ENCODE data around the gene RPA1. TPM values are rescaled to one million over a fixed set of nuclear protein-coding genes. Genes with fewer than 3 reads are reported as not detected.

The RPA1 gene
- total and polyA plus RNA-seq, 9 of the 15 experiments (the other 6 are each of a cell fraction or from before 2014, with no cell fraction given): 25.2 to 125 (median 47.4) TPM

GRCh38 chr17:1867307-1867706 is 37.5 kb downstream of the RPA1 start:
- Histone ChIP-seq H4K20me1 (replicated peaks; ENCODE audit: control insufficient read depth, insufficient read depth, low read length) (no peaks in the 10 kb centered on the region; the same call in 1 of the 2 replicates), H3K4me1 (replicated peaks in 1 of 2; ENCODE audit: control insufficient read depth in 2 of 2, insufficient read depth in 2 of 2, low read length in 2 of 2) (no peaks in the 10 kb centered on the region; a peak in 1 of 5 replicates), H3K36me3 (ENCODE audit: control insufficient read depth, insufficient read depth, low read length) (peaks cover 37% of the 10 kb centered on the region; the same call in 2 of the 3 replicates), H3K9me3 (replicated peaks; ENCODE audit: control insufficient read depth, insufficient read depth, low read depth, low read length) (no peaks in the 10 kb centered on the region), H2AFZ (ENCODE audit: low read depth, low read length) (no peak overlapping the region), H3K9ac (ENCODE audit: insufficient read depth in 1 of 2, low read depth in 2 of 2, low read length in 2 of 2) (no peak overlapping the region), H3K4me3 (no peak overlapping the region), H3K79me2 (ENCODE audit: control insufficient read depth, insufficient read depth, low read length) (no peaks in the 10 kb centered on the region; the same call in 2 of the 3 replicates), H3K27ac (ENCODE audit: extremely low read depth, low read depth, low read length) (no peak overlapping the region), H3K9me1 (ENCODE audit: control insufficient read depth, insufficient read depth, low read length) (peaks cover 3% of the 10 kb centered on the region), H3K27me3 (ENCODE audit: control insufficient read depth in 2 of 2, insufficient read depth in 2 of 2, low read length in 2 of 2) (no peaks in the 10 kb centered on the region), H3K4me2 (ENCODE audit: insufficient read depth, low read length) (no peak overlapping the region)
- ChIA-PET POLR2A (no interaction called here), CTCF (ENCODE audit: low intra/inter-chr PET ratio) (no interaction called here)
- intact Hi-C loops (cut with micrococcal nuclease) (no loop called here), in situ Hi-C loops (cut with MboI) (loop anchor here (10.0 kb wide), 1 partner anchor 193 kb away; no protein-coding TSS in a partner anchor)
- FAIRE-seq: no peak
- no peak for DNase-seq (ENCODE audit: extremely low read depth in 1 of 4, low spot score in 3 of 4)
- ATAC-seq: no peak
- no TSS peak for BruUV-seq (replicated peaks)
- 54% methylated on average over 2 of the region's 3 CpGs for WGBS (ENCODE audit: insufficient coverage, low coverage, missing lambda C conversion rate)
- TF ChIP-seq PRPF4 (IDR thresholded peaks at IDR 0.05; ENCODE audit: insufficient read depth, low read depth, low read length, poor library complexity, severe bottlenecking) (no peak), ZBTB9 (CRISPR knock-in tag; IDR thresholded peaks at IDR 0.05) (no peak), NFYB (IDR thresholded peaks at IDR 0.05; ENCODE audit: extremely low read depth, insufficient read length) (no peak), ADNP (tag; IDR thresholded peaks at IDR 0.05) (no peak), ZNF79 (CRISPR knock-in tag; IDR thresholded peaks at IDR 0.05; ENCODE audit: low read depth) (no peak), ARID3A (IDR thresholded peaks at IDR 0.05; ENCODE audit: borderline replicate concordance, low read depth, low read length) (no peak), EWSR1 (IDR thresholded peaks at IDR 0.05; ENCODE audit: borderline replicate concordance, low read depth, partially characterized antibody) (no peak), MEF2D (tag; conservative IDR thresholded peaks at IDR 0.05; ENCODE audit: low read depth) (no peak), ZBTB2 (IDR thresholded peaks at IDR 0.05) (no peak), CUX1 (CRISPR knock-in tag; IDR thresholded peaks at IDR 0.05) (no peak), MEIS2 (IDR thresholded peaks at IDR 0.05; ENCODE audit: partially characterized antibody) (no peak), EP300 (IDR thresholded peaks at IDR 0.05; ENCODE audit: low read length) (no peak), RBM15 (IDR thresholded peaks at IDR 0.05; ENCODE audit: insufficient read depth, low read length) (no peak)
